ENCODE measurements around the gene CADPS2. TPM values are rescaled to one million over a fixed set of nuclear protein-coding genes. Genes with fewer than 3 reads are reported as not detected.

The CADPS2 gene
- total RNA-seq, 1 donor from 2014 or later: 6.4 TPM

DNA sequence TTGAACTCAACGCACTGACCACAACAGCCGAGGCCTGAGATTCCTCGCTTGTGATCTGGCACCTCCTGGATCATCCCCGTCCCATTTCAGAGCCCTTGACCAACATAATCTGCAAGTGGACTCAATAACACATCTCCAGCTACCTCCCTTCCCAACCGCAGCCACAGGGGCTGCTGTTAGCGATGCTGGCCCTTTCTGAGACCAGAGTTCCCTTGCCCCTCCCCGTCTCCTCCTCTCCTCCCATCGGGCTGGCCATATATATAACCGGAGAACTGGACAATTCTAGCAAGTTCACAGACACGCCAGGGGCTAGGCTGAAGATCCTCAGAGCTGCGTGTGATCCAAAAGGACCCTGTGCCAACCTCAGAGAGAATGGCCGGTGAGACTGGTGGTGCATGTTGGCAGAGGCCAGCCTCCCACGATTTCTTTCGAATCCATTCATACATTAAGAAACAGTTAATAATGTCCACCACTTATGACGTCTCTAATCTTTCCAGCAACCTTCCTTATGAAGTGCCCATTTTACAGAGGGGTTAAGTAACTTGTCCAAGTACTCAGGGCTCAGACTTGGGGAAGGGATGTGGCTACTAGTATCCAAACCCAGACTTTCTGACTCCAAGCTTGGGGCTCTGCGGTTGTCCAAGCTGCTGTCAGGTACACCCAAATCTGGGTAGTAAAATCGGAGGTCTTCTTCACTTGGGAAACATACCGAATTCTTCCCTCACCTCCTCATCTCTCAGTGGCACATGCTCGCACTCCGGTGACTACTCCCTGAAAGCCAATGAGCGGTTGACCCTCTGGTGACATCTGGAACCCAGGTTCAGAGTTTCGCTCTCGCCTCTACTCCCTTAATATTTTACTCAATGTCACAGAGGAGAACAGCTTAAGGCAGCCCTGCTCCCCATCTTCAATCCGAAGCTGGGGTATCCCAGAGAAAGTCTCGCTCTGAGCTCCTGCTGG lies 570.5 kb downstream of the CADPS2 start:
- peak overlapping the region; percentile 59 for H3K4me2 ChIP-seq (ENCODE audit: low read length)
- no peaks in the 10 kb centered on the region for H3K4me1 Mint-ChIP-seq (ENCODE audit: low read depth, unreplicated experiment)
- TF ChIP-seq CTCF (IDR thresholded peaks at IDR 0.05; ENCODE audit: insufficient read depth, low read depth, low read length) (no peak), EZH2 (IDR thresholded peaks at IDR 0.05; ENCODE audit: insufficient read depth, low read length) (no peak)

GRCh38 chr7:122314284-122314683 lies 572.0 kb downstream of the CADPS2 start:
- Mint-ChIP-seq H3K27ac (ENCODE audit: unreplicated experiment) (no peak overlapping the region), H3K4me1 (ENCODE audit: low read depth, unreplicated experiment) (peaks cover 4% of the 10 kb centered on the region), H3K4me3 (ENCODE audit: unreplicated experiment) (no peak overlapping the region), H3K36me3 (ENCODE audit: low read depth, unreplicated experiment) (peaks cover 5% of the 10 kb centered on the region), H3K9me3 (ENCODE audit: unreplicated experiment) (peaks cover 4% of the 10 kb centered on the region), H3K27me3 (ENCODE audit: low read depth, unreplicated experiment) (peaks cover 84% of the 10 kb centered on the region)
- no peak overlapping the region for H3K4me3 ChIP-seq (ENCODE audit: insufficient read depth, low read depth, low read length)
- no peak overlapping the region for H3K27ac ChIP-seq (ENCODE audit: low read depth, low read length)
- no peak overlapping the region for H3K9ac ChIP-seq (ENCODE audit: low read length)
- H4K20me1 ChIP-seq (ENCODE audit: insufficient read depth, low read length): no peaks in the 10 kb centered on the region
- peaks cover 93% of the 10 kb centered on the region for H3K27me3 ChIP-seq (ENCODE audit: insufficient read depth, low read length)
- no peaks in the 10 kb centered on the region for H3K36me3 ChIP-seq (ENCODE audit: insufficient read depth, low read length)
- H3K9me3 ChIP-seq (ENCODE audit: insufficient read depth, low read depth, low read length): peaks cover 3% of the 10 kb centered on the region
- H3K4me1 ChIP-seq (ENCODE audit: insufficient read depth, low read length): peaks cover 10% of the 10 kb centered on the region
- DNase-seq (ENCODE audit: low read depth): no peak
- H3K79me2 ChIP-seq (ENCODE audit: insufficient read depth, low read length): no peaks in the 10 kb centered on the region
- H3K4me2 ChIP-seq (ENCODE audit: low read length): no peak overlapping the region
- no peak for FAIRE-seq
- TF ChIP-seq CTCF (IDR thresholded peaks at IDR 0.05; ENCODE audit: insufficient read depth, low read depth, low read length) (no peak), EZH2 (IDR thresholded peaks at IDR 0.05; ENCODE audit: insufficient read depth, low read length) (no peak)
- H2AFZ ChIP-seq (ENCODE audit: low read depth, low read length): no peak overlapping the region

More for the DNA sequence above, 570.5 kb downstream of the CADPS2 start:
- no peaks in the 10 kb centered on the region for H3K36me3 ChIP-seq (ENCODE audit: insufficient read depth, low read length)
- peak overlapping the region; percentile 16 for H2AFZ ChIP-seq (ENCODE audit: low read depth, low read length)
- H3K27ac Mint-ChIP-seq (ENCODE audit: unreplicated experiment): no peak overlapping the region
- peaks cover 3% of the 10 kb centered on the region for H3K9me3 ChIP-seq (ENCODE audit: insufficient read depth, low read depth, low read length)
- peaks cover 5% of the 10 kb centered on the region for H3K36me3 Mint-ChIP-seq (ENCODE audit: low read depth, unreplicated experiment)
- H4K20me1 ChIP-seq (ENCODE audit: insufficient read depth, low read length): no peaks in the 10 kb centered on the region
- DNase-seq (ENCODE audit: low read depth) (no peak), FAIRE-seq (no peak)
- no peaks in the 10 kb centered on the region for H3K4me1 ChIP-seq (ENCODE audit: insufficient read depth, low read length)
- peaks cover 4% of the 10 kb centered on the region for H3K9me3 Mint-ChIP-seq (ENCODE audit: unreplicated experiment)
- no peak overlapping the region for H3K4me3 Mint-ChIP-seq (ENCODE audit: unreplicated experiment)
- no peak overlapping the region for H3K4me3 ChIP-seq (ENCODE audit: insufficient read depth, low read depth, low read length)
- H3K27me3 Mint-ChIP-seq (ENCODE audit: low read depth, unreplicated experiment): peaks cover 81% of the 10 kb centered on the region
- no peak overlapping the region for H3K9ac ChIP-seq (ENCODE audit: low read length)
- H3K27me3 ChIP-seq (ENCODE audit: insufficient read depth, low read length): peaks cover 78% of the 10 kb centered on the region
- no peaks in the 10 kb centered on the region for H3K79me2 ChIP-seq (ENCODE audit: insufficient read depth, low read length)
- no peak overlapping the region for H3K27ac ChIP-seq (ENCODE audit: low read depth, low read length)

DNA sequence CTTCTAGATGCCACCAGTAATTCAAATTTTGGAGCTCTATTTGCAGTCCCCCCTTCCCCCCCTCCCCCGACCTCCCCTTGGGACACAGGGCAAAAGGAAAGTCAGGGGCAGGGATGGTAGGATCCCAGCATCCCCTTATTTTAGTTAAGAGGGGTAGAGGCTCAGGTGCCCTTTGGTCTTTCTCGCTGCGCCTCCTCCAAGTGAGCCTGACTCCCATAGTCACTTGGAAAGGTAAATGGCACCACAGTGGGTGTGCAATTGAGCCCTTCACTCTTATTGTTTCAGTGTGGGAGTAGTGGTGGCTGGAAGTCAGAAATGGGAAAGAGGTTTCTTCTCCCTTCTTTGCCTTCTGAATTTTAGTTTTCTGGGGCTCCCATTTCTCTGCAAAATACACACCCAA lies 573.5 kb downstream of the CADPS2 start:
- no peaks in the 10 kb centered on the region for H3K36me3 ChIP-seq (ENCODE audit: insufficient read depth, low read length)
- peaks cover 3% of the 10 kb centered on the region for H3K9me3 ChIP-seq (ENCODE audit: insufficient read depth, low read depth, low read length)
- FAIRE-seq: no peak
- Mint-ChIP-seq H3K4me1 (ENCODE audit: low read depth, unreplicated experiment) (peaks cover 4% of the 10 kb centered on the region), H3K9me3 (ENCODE audit: unreplicated experiment) (peaks cover 4% of the 10 kb centered on the region), H3K27ac (ENCODE audit: unreplicated experiment) (no peak overlapping the region), H3K27me3 (ENCODE audit: low read depth, unreplicated experiment) (peaks cover 85% of the 10 kb centered on the region), H3K4me3 (ENCODE audit: unreplicated experiment) (no peak overlapping the region), H3K36me3 (ENCODE audit: low read depth, unreplicated experiment) (peaks cover 5% of the 10 kb centered on the region)
- H3K9ac ChIP-seq (ENCODE audit: low read length): no peak overlapping the region
- no peak overlapping the region for H3K4me2 ChIP-seq (ENCODE audit: low read length)
- peaks cover 98% of the 10 kb centered on the region for H3K27me3 ChIP-seq (ENCODE audit: insufficient read depth, low read length)
- DNase-seq (ENCODE audit: low read depth): no peak
- H2AFZ ChIP-seq (ENCODE audit: low read depth, low read length): no peak overlapping the region
- H3K79me2 ChIP-seq (ENCODE audit: insufficient read depth, low read length): no peaks in the 10 kb centered on the region
- TF ChIP-seq EZH2 (IDR thresholded peaks at IDR 0.05; ENCODE audit: insufficient read depth, low read length) (no peak), CTCF (IDR thresholded peaks at IDR 0.05; ENCODE audit: insufficient read depth, low read depth, low read length) (no peak)
- peaks cover 5% of the 10 kb centered on the region for H4K20me1 ChIP-seq (ENCODE audit: insufficient read depth, low read length)
- no peak overlapping the region for H3K27ac ChIP-seq (ENCODE audit: low read depth, low read length)
- H3K4me1 ChIP-seq (ENCODE audit: insufficient read depth, low read length): peaks cover 10% of the 10 kb centered on the region
- no peak overlapping the region for H3K4me3 ChIP-seq (ENCODE audit: insufficient read depth, low read depth, low read length)
